Measurements from ENCODE around the gene ARHGAP15.

GRCh38 chr2:143402451-143402850 lies 273.2 kb downstream of the ARHGAP15 start:
- TF ChIP-seq YY1 (IDR thresholded peaks at IDR 0.05; ENCODE audit: insufficient read depth, insufficient read length) (no peak), ZNF274 (IDR thresholded peaks at IDR 0.05; ENCODE audit: low read depth, low read length) (no peak), SUZ12 (IDR thresholded peaks at IDR 0.05; ENCODE audit: extremely low read depth, insufficient read depth, insufficient read length) (no peak)

Data from NT2/D1 (cell line).